Transverse colon (tissue), 4 donors: ENCODE data around the gene HOXD3.

Source experiments
- POLR2A ChIP-seq: fragments of 450-650 bp; IDR thresholded peaks from one replicate; pipeline ENCODE4 v1.6.1; 2016; ENCODE audit warnings: antibody characterized with exemption, mild to moderate bottlenecking, moderate library complexity
- POLR2AphosphoS5 ChIP-seq, 3 donors: sonication (generic); formaldehyde crosslinking; IDR thresholded peaks; one replicate each; pipeline ENCODE4 v1.6.1; 2016; ENCODE audit warnings: antibody characterized with exemption in 3 of 3
- TF ChIP-seq, protein P1 (sequence below), 5 experiments: fragments of 200-600 bp in 3 of 5; fragments of 450-650 bp in 2 of 5; sonication (generic) in 3 of 5; IDR thresholded peaks; 1 replicate in 2 of 5; 2 replicates in 3 of 5; pipeline ENCODE4 v1.5.1; 2016 to 2017; ENCODE audit warnings: antibody characterized with exemption in 5 of 5, inconsistent platforms in 3 of 5, mild to moderate bottlenecking in 2 of 5, moderate library complexity in 1 of 5

DNA sequence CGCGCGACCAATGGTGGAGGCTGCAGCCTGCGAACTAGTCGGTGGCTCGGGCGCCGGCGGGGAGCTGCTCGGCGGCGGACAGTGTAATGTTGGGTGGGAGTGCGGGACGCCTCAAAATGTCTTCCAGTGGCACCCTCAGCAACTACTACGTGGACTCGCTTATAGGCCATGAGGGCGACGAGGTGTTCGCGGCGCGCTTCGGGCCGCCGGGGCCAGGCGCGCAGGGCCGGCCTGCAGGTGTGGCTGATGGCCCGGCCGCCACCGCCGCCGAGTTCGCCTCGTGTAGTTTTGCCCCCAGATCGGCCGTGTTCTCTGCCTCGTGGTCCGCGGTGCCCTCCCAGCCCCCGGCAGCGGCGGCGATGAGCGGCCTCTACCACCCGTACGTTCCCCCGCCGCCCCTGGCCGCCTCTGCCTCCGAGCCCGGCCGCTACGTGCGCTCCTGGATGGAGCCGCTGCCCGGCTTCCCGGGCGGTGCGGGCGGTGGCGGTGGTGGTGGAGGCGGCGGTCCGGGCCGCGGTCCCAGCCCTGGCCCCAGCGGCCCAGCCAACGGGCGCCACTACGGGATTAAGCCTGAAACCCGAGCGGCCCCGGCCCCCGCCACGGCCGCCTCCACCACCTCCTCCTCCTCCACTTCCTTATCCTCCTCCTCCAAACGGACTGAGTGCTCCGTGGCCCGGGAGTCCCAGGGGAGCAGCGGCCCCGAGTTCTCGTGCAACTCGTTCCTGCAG lies 34.3 kb upstream of the HOXD3 start, which contains the start of gene HOXD9:
- TF ChIP-seq POLR2AphosphoS5 (IDR thresholded peaks at IDR 0.05) (peak; percentile 50 to 71 (median 66)), POLR2A (peak; percentile 44)
- TF ChIP-seq, protein P1, sequence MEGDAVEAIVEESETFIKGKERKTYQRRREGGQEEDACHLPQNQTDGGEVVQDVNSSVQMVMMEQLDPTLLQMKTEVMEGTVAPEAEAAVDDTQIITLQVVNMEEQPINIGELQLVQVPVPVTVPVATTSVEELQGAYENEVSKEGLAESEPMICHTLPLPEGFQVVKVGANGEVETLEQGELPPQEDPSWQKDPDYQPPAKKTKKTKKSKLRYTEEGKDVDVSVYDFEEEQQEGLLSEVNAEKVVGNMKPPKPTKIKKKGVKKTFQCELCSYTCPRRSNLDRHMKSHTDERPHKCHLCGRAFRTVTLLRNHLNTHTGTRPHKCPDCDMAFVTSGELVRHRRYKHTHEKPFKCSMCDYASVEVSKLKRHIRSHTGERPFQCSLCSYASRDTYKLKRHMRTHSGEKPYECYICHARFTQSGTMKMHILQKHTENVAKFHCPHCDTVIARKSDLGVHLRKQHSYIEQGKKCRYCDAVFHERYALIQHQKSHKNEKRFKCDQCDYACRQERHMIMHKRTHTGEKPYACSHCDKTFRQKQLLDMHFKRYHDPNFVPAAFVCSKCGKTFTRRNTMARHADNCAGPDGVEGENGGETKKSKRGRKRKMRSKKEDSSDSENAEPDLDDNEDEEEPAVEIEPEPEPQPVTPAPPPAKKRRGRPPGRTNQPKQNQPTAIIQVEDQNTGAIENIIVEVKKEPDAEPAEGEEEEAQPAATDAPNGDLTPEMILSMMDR (IDR thresholded peaks at IDR 0.05) = no peak
